Mammary epithelial cell (primary cell): ENCODE results near the gene BORCS5.

ENCODE experiments used
- CTCF ChIP-seq, 2 donors: IDR thresholded peaks in 1 of 2; conservative IDR thresholded peaks in 1 of 2; 2 replicates each; pipeline ENCODE4 v1.5.1; 2011 to 2012; ENCODE audit warnings: inconsistent platforms in 2 of 2, low read length in 2 of 2, mild to moderate bottlenecking in 2 of 2, control low read depth in 1 of 2, low read depth in 1 of 2; ENCODE audit not compliant: insufficient read depth in 1 of 2; ENCODE audit errors: extremely low read depth in 1 of 2
- EZH2 ChIP-seq: IDR thresholded peaks from 2 replicates; pipeline ENCODE4 v1.6.1; 2012; ENCODE audit warnings: low read length, inconsistent platforms, borderline replicate concordance

GRCh38 chr12:12498210-12498609 lies 141.3 kb downstream of the BORCS5 start:
- TF ChIP-seq CTCF (conservative IDR thresholded peaks at IDR 0.05 in 1 of 2, IDR thresholded peaks at IDR 0.05 in 1 of 2; ENCODE audit: extremely low read depth in 1 of 2, insufficient read depth in 1 of 2, low read depth in 1 of 2, low read length in 2 of 2) (no peak), EZH2 (no peak)
